Measurements from ENCODE around the gene HEATR9. TPM values are rescaled to one million over a fixed set of nuclear protein-coding genes. Genes with fewer than 3 reads are reported as not detected.

The HEATR9 gene, protein sequence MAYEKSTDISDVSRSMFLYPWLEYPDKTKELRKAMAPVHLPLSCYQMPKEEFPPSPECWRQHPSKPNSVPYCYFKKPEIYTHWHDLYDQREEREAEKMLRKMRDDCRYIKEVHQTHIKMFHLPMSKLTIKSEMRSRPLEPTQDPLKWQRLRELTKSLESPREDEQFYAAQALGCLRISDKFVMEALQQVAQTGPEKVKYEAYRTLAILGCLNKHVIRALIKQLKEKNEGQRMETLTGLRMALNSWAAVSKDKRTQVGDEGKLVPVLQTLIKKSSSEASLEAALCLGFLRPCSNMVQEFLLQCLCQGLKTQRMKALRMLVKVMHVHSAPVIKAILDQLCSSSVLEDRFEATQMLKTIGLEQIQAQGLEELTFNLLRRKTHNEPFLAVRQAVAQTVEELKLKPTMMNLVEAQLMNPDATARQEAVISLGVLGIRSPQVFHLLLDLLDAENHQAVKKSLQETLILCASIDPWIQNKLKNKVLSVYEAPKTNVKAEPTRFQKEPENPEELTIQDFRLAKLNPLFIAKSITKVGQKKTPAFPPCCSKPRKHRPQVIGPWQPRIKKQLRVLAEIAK
- total RNA-seq: not detected

DNA sequence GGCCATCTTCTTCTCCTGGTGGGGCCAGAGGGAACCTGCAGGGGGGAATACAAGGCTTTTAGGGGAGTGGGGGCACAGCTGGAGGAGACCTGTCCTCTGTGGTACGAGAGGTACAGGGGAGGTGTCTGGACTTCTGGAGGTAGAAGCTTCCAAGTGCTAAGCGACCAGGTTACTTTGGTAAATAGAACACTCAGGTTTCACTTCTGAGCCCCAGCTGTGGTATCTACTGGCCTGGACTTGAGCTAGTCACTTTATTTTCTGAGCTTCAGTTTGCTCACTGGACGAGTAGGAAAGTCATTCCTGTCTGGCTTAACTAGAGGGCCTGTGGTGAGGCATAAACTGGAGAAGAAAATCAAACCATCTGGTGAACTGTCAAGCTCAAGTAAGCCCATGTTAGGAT is at the start of gene HEATR9:
Gene HEATR9 (minus strand): TSS at position 155 of the 400 bp plus-strand sequence. CDS start 149 bp downstream, at position 6.

DNA sequence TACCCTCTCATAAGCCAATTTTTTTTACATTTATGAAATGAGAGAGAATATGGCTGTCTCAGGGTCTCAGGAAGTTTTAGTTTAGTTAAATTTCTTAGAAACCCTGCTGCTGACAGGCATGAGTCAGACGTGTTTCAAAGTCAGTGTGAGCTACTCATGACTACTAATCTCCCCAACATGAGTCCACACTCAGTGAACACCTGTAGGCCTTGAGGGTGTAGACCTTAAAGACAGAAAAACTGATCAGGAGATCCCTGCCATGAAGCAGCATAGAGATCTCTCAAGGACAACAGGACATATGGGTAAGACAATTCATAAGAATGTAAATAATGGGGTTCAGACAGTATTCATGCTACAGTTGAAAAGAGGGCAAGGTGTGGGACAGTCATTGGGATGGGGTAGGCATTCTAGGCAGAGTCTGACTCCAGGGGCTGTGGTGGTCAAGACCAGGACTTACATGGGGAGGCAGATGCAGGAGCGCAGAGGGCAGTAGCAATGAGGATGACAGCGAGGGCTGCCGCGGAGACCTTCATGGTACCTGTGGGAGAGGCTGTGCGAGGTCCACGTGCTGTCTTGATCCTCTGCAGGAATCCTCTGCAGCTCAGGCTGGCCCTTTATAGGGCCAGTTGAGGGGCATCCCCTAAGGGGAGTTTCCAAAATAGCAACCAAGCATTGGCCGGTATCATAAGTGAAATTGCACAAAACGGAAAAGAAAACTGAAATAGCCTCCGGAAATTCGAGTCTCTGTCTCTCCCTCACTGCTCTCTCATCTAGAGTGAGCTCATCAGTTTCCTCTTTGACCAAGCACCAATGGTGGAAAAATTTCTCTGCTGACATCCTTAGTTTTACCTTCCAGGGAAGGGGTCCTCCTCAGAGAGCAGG is 11.3 kb upstream of the HEATR9 start, which contains the start of gene CCL5:
Gene CCL5 (minus strand): TSS at position 588 of the 882 bp plus-strand sequence.

DNA sequence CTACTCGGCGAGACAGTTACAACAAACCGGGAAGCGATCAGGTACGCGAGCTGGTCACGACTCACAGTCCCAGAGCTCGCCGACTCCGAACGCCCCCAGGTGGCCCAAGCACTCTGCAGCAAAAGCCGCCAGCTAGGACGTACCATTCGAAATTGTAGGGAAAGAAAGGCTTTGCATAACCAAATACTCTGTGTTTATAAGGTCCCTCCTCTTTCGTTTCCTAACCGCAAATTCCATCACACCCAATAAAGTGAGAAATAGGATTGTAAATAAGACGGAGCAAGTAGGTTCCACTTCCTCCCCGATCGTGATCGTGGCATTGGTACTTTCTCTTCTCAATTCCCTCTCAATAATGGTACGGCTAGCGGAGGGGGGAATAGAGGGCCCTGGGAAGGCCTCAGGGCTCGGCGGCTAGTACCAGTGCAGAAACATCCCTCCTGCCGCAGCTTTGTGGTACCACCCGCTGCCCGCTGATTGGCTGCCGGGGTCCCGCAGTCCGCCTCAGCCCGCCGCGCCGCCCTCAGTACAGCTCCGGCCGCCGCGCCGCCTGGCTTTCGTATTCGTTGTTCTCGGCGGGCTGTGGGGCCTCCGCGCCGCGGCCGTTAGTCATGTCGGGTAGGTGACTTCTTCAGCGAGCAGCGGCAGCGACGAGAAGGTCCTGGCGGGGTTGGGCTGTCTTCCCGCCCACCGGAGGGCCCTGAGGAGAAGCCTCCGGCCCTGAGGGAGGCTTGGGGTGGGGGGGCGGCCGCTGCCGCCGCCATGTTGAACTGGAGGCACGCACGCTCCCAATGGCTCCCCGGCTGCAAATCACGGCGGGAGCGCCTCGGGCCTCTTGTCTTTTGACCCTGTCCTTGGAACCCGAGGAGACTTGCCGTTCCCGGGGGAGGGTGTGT is 59.5 kb downstream of the HEATR9 start, which contains the start of gene TAF15:
Gene TAF15 (plus strand): TSS at position 523 of the 893 bp plus-strand sequence. CDS start 86 bp downstream, at position 609.

Small RNA genes lying within 50 kb of the gene (small RNA-seq; reads per million reads assigned to genes)
- gene RF00100: 370 to 1,230 reads per million in 2 donors

Other genes starting within 250 kb of the HEATR9 start
- gene RASL10B, start 137.3 kb downstream of the HEATR9 start, total RNA-seq: under 1 TPM; 0.33 to 0.69 TPM
- gene GAS2L2, start 115.7 kb downstream of the HEATR9 start, total RNA-seq: not detected
- not detected for gene C17orf50, start 108.0 kb downstream of the HEATR9 start, total RNA-seq
- not detected for gene MMP28, start 73.2 kb downstream of the HEATR9 start, total RNA-seq
- 10 to 100 TPM; 29.9 to 41.6 TPM for gene TAF15, start 59.4 kb downstream of the HEATR9 start, total RNA-seq
- 1 to 10 TPM in 1 of 2 donors, under 1 TPM in 1; 0.67 to 2.8 TPM for gene CCL5, start 11.5 kb upstream of the HEATR9 start, total RNA-seq
- 1 to 10 TPM; 1.3 to 1.4 TPM for gene RDM1, start 61.9 kb upstream of the HEATR9 start, total RNA-seq
- gene LYZL6, start 74.8 kb upstream of the HEATR9 start, total RNA-seq: not detected
- gene CCL16, start 112.6 kb upstream of the HEATR9 start, total RNA-seq: not detected
- not detected for gene CCL14, start 117.8 kb upstream of the HEATR9 start, total RNA-seq
- not detected for gene CCL15, start 132.7 kb upstream of the HEATR9 start, total RNA-seq
- not detected for gene CCL23, start 149.1 kb upstream of the HEATR9 start, total RNA-seq
- gene CCL18, start 195.4 kb upstream of the HEATR9 start, total RNA-seq: 1 to 10 TPM; 3.0 to 3.8 TPM
- under 1 TPM in 1 of 2 donors, not detected in 1; 0.67 TPM for gene CCL3, start 221.3 kb upstream of the HEATR9 start, total RNA-seq
- not detected for gene CCL4, start 234.9 kb upstream of the HEATR9 start, total RNA-seq